ENCODE measurements around the gene ACAP2. TPM values are rescaled to one million over a fixed set of nuclear protein-coding genes. Genes with fewer than 3 reads are reported as not detected.

ACAP2 gene
- total and polyA plus RNA-seq, 2 donors (not counting 1 experiment from before 2014, with no cell fraction given), result 33.7 to 86.5 TPM

- Histone ChIP-seq H3K79me2 (ENCODE audit: control insufficient read depth, insufficient read depth, low read length) (no peaks in the 10 kb centered on the region), H3K4me1 (ENCODE audit: control insufficient read depth, extremely low read depth, insufficient read depth, low read length) (no peaks in the 10 kb centered on the region)
- TF ChIP-seq CTCF (conservative IDR thresholded peaks at IDR 0.05 in 1 of 2, IDR thresholded peaks at IDR 0.05 in 1 of 2; ENCODE audit: low read depth in 1 of 2, low read length in 2 of 2) (no peak), EZH2 (IDR thresholded peaks at IDR 0.05; ENCODE audit: low read length, missing control alignments) (no peak)
These were observed 194.5 kb downstream of the ACAP2 start for GRCh38 chr3:195248281-195248680.

GRCh38 chr3:195247863-195248189, 195.0 kb downstream of the ACAP2 start:
- Histone ChIP-seq H3K36me3 (ENCODE audit: control insufficient read depth, insufficient read depth, low read length) (no peaks in the 10 kb centered on the region), H3K27ac (ENCODE audit: insufficient read depth, low read length) (no peak overlapping the region), H2AFZ (ENCODE audit: low read length) (no peak overlapping the region), H3K79me2 (ENCODE audit: control insufficient read depth, insufficient read depth, low read length) (no peaks in the 10 kb centered on the region), H3K9ac (ENCODE audit: insufficient read depth, low read length) (no peak overlapping the region), H3K9me3 (ENCODE audit: control insufficient read depth, insufficient read depth, low read depth, low read length) (no peaks in the 10 kb centered on the region), H3K4me3 (replicated peaks in 1 of 4; ENCODE audit: control extremely low read depth in 1 of 4, insufficient read depth in 1 of 4, low read depth in 3 of 4, low read length in 4 of 4) (no peak overlapping the region), H3K4me1 (ENCODE audit: control insufficient read depth, extremely low read depth, insufficient read depth, low read length) (no peaks in the 10 kb centered on the region), H3K27me3 (ENCODE audit: control insufficient read depth, insufficient read depth, low read length) (no peaks in the 10 kb centered on the region), H4K20me1 (ENCODE audit: control insufficient read depth, extremely low read depth, insufficient read depth, low read length) (no peaks in the 10 kb centered on the region), H3K4me2 (ENCODE audit: extremely low read depth, insufficient read depth, low read length) (no peak overlapping the region)
- TF ChIP-seq EZH2 (IDR thresholded peaks at IDR 0.05; ENCODE audit: low read length, missing control alignments) (no peak), CTCF (conservative IDR thresholded peaks at IDR 0.05 in 1 of 2, IDR thresholded peaks at IDR 0.05 in 1 of 2; ENCODE audit: low read depth in 1 of 2, low read length in 2 of 2) (no peak)
- no peak for DNase-seq (ENCODE audit: low read depth in 2 of 2)

More at GRCh38 chr3:195248281-195248680, 194.5 kb downstream of the ACAP2 start:
- no peak for DNase-seq (ENCODE audit: low read depth in 2 of 2)
- no peak overlapping the region for H3K4me2 ChIP-seq (ENCODE audit: extremely low read depth, insufficient read depth, low read length)
- H4K20me1 ChIP-seq (ENCODE audit: control insufficient read depth, extremely low read depth, insufficient read depth, low read length), result no peaks in the 10 kb centered on the region
- H3K9ac ChIP-seq (ENCODE audit: insufficient read depth, low read length), result no peak overlapping the region
- no peak overlapping the region for H3K4me3 ChIP-seq (replicated peaks in 1 of 4; ENCODE audit: control extremely low read depth in 1 of 4, insufficient read depth in 1 of 4, low read depth in 3 of 4, low read length in 4 of 4)
- H3K27me3 ChIP-seq (ENCODE audit: control insufficient read depth, insufficient read depth, low read length), result no peaks in the 10 kb centered on the region
- no peaks in the 10 kb centered on the region for H3K36me3 ChIP-seq (ENCODE audit: control insufficient read depth, insufficient read depth, low read length)
- H2AFZ ChIP-seq (ENCODE audit: low read length), result no peak overlapping the region
- no peak overlapping the region for H3K27ac ChIP-seq (ENCODE audit: insufficient read depth, low read length)
- no peaks in the 10 kb centered on the region for H3K9me3 ChIP-seq (ENCODE audit: control insufficient read depth, insufficient read depth, low read depth, low read length)

- H3K36me3 ChIP-seq (ENCODE audit: control insufficient read depth, insufficient read depth, low read length), result no peaks in the 10 kb centered on the region
- no peak overlapping the region for H3K4me2 ChIP-seq (ENCODE audit: extremely low read depth, insufficient read depth, low read length)
- no peak overlapping the region for H3K9ac ChIP-seq (ENCODE audit: insufficient read depth, low read length)
- DNase-seq (ENCODE audit: low read depth in 2 of 2), result no peak
- H3K9me3 ChIP-seq (ENCODE audit: control insufficient read depth, insufficient read depth, low read depth, low read length), result no peaks in the 10 kb centered on the region
- H3K4me1 ChIP-seq (ENCODE audit: control insufficient read depth, extremely low read depth, insufficient read depth, low read length), result no peaks in the 10 kb centered on the region
- no peaks in the 10 kb centered on the region for H3K79me2 ChIP-seq (ENCODE audit: control insufficient read depth, insufficient read depth, low read length)
- H2AFZ ChIP-seq (ENCODE audit: low read length), result no peak overlapping the region
- no peak overlapping the region for H3K4me3 ChIP-seq (replicated peaks in 1 of 4; ENCODE audit: control extremely low read depth in 1 of 4, insufficient read depth in 1 of 4, low read depth in 3 of 4, low read length in 4 of 4)
- H4K20me1 ChIP-seq (ENCODE audit: control insufficient read depth, extremely low read depth, insufficient read depth, low read length), result no peaks in the 10 kb centered on the region
- TF ChIP-seq CTCF (conservative IDR thresholded peaks at IDR 0.05 in 1 of 2, IDR thresholded peaks at IDR 0.05 in 1 of 2; ENCODE audit: low read depth in 1 of 2, low read length in 2 of 2) (no peak), EZH2 (IDR thresholded peaks at IDR 0.05; ENCODE audit: low read length, missing control alignments) (no peak)
- H3K27ac ChIP-seq (ENCODE audit: insufficient read depth, low read length), result no peak overlapping the region
- no peaks in the 10 kb centered on the region for H3K27me3 ChIP-seq (ENCODE audit: control insufficient read depth, insufficient read depth, low read length)
These were observed 195.5 kb downstream of the ACAP2 start for GRCh38 chr3:195247086-195247862.

All from fibroblast of lung (primary cell).